ENCODE data around the gene LHB. TPM values are rescaled to one million over a fixed set of nuclear protein-coding genes. Genes with fewer than 3 reads are reported as not detected.
A peak's percentile ranks its signal among the peaks of the same experiment; 100 is the strongest.

Gene LHB
- total and polyA plus RNA-seq, 2 donors (not counting 1 experiment from before 2014, with no cell fraction given): 1.1 to 4.7 TPM

DNA sequence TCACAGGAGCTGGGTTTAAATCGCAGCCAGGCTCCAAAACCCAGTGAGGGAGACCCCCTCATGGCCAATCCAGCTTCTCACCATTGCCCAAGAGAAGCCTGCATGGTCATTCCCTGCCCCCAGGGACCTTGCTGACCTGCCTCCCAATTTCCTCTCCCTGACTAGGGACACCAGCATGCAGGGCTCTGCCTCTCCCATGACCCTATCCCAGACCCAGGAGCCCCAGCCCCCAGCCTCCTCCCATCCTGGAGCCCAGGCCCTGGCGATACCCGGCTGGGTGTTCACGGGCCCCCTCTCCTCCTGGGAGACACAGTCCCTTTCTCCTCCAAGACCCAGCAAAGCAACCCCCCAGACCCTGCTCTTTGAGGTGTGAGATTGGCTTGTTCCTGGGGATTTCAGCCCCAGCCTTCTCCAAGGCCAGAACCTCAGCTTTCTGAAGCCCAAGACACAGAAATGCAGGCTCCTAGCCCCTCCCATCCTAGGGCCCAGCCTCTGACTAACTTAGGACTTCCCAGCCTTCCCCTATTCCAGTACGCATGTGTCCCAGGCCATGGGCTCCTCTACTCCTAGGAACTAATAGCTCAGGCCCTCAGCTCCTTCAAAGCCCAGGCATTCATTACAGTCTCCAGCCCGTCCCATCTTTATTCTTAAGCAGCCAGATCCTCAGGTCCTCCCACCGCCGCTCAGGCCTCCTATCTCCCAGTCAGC, 24.9 kb downstream of the LHB start:
- no peak for TF ChIP-seq EZH2 (IDR thresholded peaks at IDR 0.05; ENCODE audit: borderline replicate concordance, insufficient read depth, low read depth, low read length, poor library complexity, severe bottlenecking)
- TF ChIP-seq, protein P1, sequence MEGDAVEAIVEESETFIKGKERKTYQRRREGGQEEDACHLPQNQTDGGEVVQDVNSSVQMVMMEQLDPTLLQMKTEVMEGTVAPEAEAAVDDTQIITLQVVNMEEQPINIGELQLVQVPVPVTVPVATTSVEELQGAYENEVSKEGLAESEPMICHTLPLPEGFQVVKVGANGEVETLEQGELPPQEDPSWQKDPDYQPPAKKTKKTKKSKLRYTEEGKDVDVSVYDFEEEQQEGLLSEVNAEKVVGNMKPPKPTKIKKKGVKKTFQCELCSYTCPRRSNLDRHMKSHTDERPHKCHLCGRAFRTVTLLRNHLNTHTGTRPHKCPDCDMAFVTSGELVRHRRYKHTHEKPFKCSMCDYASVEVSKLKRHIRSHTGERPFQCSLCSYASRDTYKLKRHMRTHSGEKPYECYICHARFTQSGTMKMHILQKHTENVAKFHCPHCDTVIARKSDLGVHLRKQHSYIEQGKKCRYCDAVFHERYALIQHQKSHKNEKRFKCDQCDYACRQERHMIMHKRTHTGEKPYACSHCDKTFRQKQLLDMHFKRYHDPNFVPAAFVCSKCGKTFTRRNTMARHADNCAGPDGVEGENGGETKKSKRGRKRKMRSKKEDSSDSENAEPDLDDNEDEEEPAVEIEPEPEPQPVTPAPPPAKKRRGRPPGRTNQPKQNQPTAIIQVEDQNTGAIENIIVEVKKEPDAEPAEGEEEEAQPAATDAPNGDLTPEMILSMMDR (IDR thresholded peaks at IDR 0.05): no peak
- POLR2A ChIA-PET: interaction anchor here (0.6 to 1.1 kb wide), 2 partner anchors 13 to 1385 kb away, joined by 3 read pairs; no protein-coding TSS in a partner anchor
- intact Hi-C loops (cut with micrococcal nuclease): loop anchor here (2.0 to 10.0 kb wide), 4 partner anchors 13 to 217 kb away; partner anchors contain the start of genes C19orf73, LIN7B and PPFIA3
- no peaks in the 10 kb centered on the region for H3K9me3 ChIP-seq (ENCODE audit: control extremely low read depth in 1 of 3, control insufficient read depth in 2 of 3, insufficient read depth in 1 of 3, low read length in 2 of 3)
- Mint-ChIP-seq H3K27me3 (no peaks in the 10 kb centered on the region), H3K4me3 (peak overlapping the region; percentile 94), H3K9me3 (ENCODE audit: insufficient read depth) (no peaks in the 10 kb centered on the region), H3K4me1 (peaks cover 39% of the 10 kb centered on the region), H3K27ac (peak overlapping the region; percentile 92)
- H3K4me1 ChIP-seq (ENCODE audit: control insufficient read depth in 2 of 2, insufficient read depth in 2 of 2, low read length in 2 of 2): peaks cover 15 to 27% of the 10 kb centered on the region in 2 donors
- no peaks in the 10 kb centered on the region for H3K27me3 ChIP-seq (replicated peaks in 1 of 4; ENCODE audit: control extremely low read depth in 1 of 4, control insufficient read depth in 3 of 4, insufficient read depth in 4 of 4, low read length in 3 of 4)
- peak overlapping the region; percentile 99 for H3K4me2 ChIP-seq (replicated peaks; ENCODE audit: low read depth, low read length, poor library complexity, severe bottlenecking)
- DNase-seq (no peak), ATAC-seq (ENCODE audit: low read depth) (no peak)
- whole genome bisulfite sequencing (ENCODE audit: insufficient coverage): 50% methylated on average over 7 of the region's 8 CpGs
- H3K36me3 ChIP-seq (replicated peaks in 1 of 2; ENCODE audit: control extremely low read depth in 1 of 2, control insufficient read depth in 1 of 2, extremely low read depth in 1 of 2, insufficient read depth in 2 of 2, low read length in 1 of 2): peaks cover 0 to 7% of the 10 kb centered on the region in 2 experiments
- H3K9ac ChIP-seq (ENCODE audit: low read length): peak overlapping the region; percentile 94
- peaks cover 55% of the 10 kb centered on the region for H3K79me2 ChIP-seq (ENCODE audit: control insufficient read depth, insufficient read depth, low read length)
- H3K4me3 ChIP-seq (ENCODE audit: control extremely low read depth in 1 of 5, extremely low read depth in 1 of 5, insufficient read depth in 1 of 5, low read depth in 2 of 5, low read length in 4 of 5): peak overlapping the region; percentile 61 to 94 (median 79)
- CTCF ChIA-PET: interaction anchor here (1.4 to 3.4 kb wide), 6 partner anchors 13 to 204 kb away, joined by 4 to 17 read pairs (median 10); partner anchors contain the start of gene LIN7B
- H3K27ac ChIP-seq (ENCODE audit: low read length in 2 of 2): peak overlapping the region in 1 of 2 donors; percentile 70
- H4K20me1 ChIP-seq (ENCODE audit: control insufficient read depth, insufficient read depth, low read length, poor library complexity, severe bottlenecking): peaks cover 6% of the 10 kb centered on the region
- peak overlapping the region; percentile 94 for H2AFZ ChIP-seq (ENCODE audit: insufficient read depth, low read depth, low read length, poor library complexity, severe bottlenecking)

Data from B cell (primary cell).